ENCODE measurements around the gene SORT1. TPM values are rescaled to one million over a fixed set of nuclear protein-coding genes. Genes with fewer than 3 reads are reported as not detected.

The SORT1 gene
- total RNA-seq, 4 donors from 2014 or later, result 24.8 to 124 (median 96.0) TPM

- no peak for DNase-seq
- TF ChIP-seq POLR2A (IDR thresholded peaks at IDR 0.05), result no peak
- no peak for TF ChIP-seq CTCF (IDR thresholded peaks at IDR 0.05)
- Histone ChIP-seq H3K36me3 (peaks cover 0 to 43% (median 0%) of the 10 kb centered on the region in 3 donors), H3K9me3 (no peaks in the 10 kb centered on the region), H3K4me1 (peaks cover 0 to 20% (median 6%) of the 10 kb centered on the region in 4 donors), H3K27ac (no peak overlapping the region), H3K4me3 (no peak overlapping the region), H3K27me3 (no peaks in the 10 kb centered on the region)
Measured at GRCh38 chr1:109400035-109400655, 2.4 kb upstream of the SORT1 start.

DNA sequence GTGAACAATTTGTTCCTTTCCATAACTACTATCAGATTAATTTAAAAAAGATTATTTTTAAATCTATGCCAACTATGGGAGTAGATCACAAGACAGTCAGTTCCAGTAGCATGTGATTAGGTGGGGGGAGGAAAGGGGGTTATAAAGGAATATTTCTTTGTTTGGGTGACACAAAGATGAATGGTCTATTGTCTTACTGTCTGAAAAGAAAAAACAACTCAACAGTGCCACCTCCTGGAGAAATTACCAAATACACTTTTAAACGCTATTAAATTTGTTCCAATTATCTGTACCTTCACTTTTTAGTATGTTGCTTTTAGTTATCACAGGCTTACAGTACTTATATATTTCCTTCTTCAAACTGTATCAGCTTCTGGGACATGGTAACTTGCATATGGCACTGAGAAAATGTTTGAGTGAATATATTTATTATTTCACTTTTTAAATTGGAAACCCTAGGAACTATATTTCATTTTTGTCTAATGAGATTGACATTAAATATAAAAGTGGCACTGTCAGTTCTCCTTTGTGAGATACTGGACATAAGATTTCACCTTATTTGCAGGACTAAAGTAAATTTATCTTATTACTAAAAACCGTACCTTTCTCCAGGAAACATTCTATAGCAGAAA lies 1.7 kb upstream of the SORT1 start:
- Histone ChIP-seq H3K9me3 (no peaks in the 10 kb centered on the region), H3K27ac (no peak overlapping the region), H3K4me1 (peaks cover 0 to 22% (median 6%) of the 10 kb centered on the region in 4 donors), H3K4me3 (no peak overlapping the region), H3K27me3 (no peaks in the 10 kb centered on the region), H3K36me3 (peaks cover 0 to 36% (median 0%) of the 10 kb centered on the region in 3 donors)
- TF ChIP-seq POLR2A (IDR thresholded peaks at IDR 0.05) (no peak), CTCF (IDR thresholded peaks at IDR 0.05) (peak; percentile 30 to 91 (median 78))
- DNase-seq, result no peak

GRCh38 chr1:109398343-109399225 lies 866 bp upstream of the SORT1 start:
- Histone ChIP-seq H3K9me3 (no peaks in the 10 kb centered on the region), H3K4me3 (peak overlapping the region; percentile 29 to 93 (median 68)), H3K4me1 (peaks cover 0 to 31% (median 8%) of the 10 kb centered on the region in 4 donors), H3K27ac (peak overlapping the region in 2 of 4 donors; percentile 88 to 92), H3K27me3 (no peaks in the 10 kb centered on the region), H3K36me3 (peaks cover 0 to 29% (median 0%) of the 10 kb centered on the region in 3 donors)
- no peak for TF ChIP-seq POLR2A (IDR thresholded peaks at IDR 0.05)
- TF ChIP-seq CTCF (IDR thresholded peaks at IDR 0.05), result no peak
- DNase-seq, result no peak

- DNase-seq, result peak in 2 of 3 donors; percentile 55 to 57
- peak in 1 of 2 donors; percentile 11 for TF ChIP-seq POLR2A (IDR thresholded peaks at IDR 0.05)
- TF ChIP-seq CTCF (IDR thresholded peaks at IDR 0.05), result no peak
- H3K4me3 ChIP-seq, result peak overlapping the region; percentile 29 to 93 (median 68)
- peak overlapping the region in 3 of 4 donors; percentile 61 to 92 (median 88) for H3K27ac ChIP-seq
- H3K27me3 ChIP-seq, result no peaks in the 10 kb centered on the region
- H3K4me1 ChIP-seq, result peaks cover 0 to 46% (median 11%) of the 10 kb centered on the region in 4 donors
- peaks cover 0 to 13% (median 0%) of the 10 kb centered on the region in 3 donors for H3K36me3 ChIP-seq
- H3K9me3 ChIP-seq, result no peaks in the 10 kb centered on the region
Measured at GRCh38 chr1:109396871-109397580, 692 bp downstream of the SORT1 start.

DNA sequence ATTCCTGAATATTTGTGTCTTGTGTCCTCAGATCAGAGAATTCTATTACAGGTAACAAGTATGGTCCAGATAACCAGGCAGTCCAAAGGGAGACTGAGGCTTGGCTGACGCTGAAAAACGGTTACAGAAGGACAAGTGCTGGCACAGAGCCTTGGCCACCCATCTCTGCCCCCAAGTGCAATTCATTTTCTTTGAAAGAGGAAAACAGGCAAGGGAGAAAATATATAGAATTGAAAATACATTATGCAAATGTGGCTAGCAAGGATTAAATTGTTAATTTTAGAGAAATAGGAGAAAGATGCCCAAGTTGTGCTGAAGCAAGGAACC lies 1.2 kb downstream of the SORT1 start:
- no peak for TF ChIP-seq CTCF (IDR thresholded peaks at IDR 0.05)
- no peak for TF ChIP-seq POLR2A (IDR thresholded peaks at IDR 0.05)
- H3K27me3 ChIP-seq, result no peaks in the 10 kb centered on the region
- peak overlapping the region in 3 of 4 donors; percentile 61 to 92 (median 88) for H3K27ac ChIP-seq
- peaks cover 0 to 52% (median 14%) of the 10 kb centered on the region in 4 donors for H3K4me1 ChIP-seq
- H3K4me3 ChIP-seq, result peak overlapping the region in 3 of 4 donors; percentile 29 to 93 (median 78)
- DNase-seq, result no peak
- no peaks in the 10 kb centered on the region for H3K9me3 ChIP-seq
- peaks cover 0 to 8% (median 0%) of the 10 kb centered on the region in 3 donors for H3K36me3 ChIP-seq

All from Peyer's patch (tissue), 4 donors.